Endothelial cell of hepatic sinusoid (primary cell): ENCODE results near the gene CYP19A1.

ENCODE experiments used
- in situ Hi-C: cut with HindIII; loops from 2 replicates; pipeline ENCODE4 v1.10.0; 2017; ENCODE audit warnings: low sequenced_read_pairs

Gene CYP19A1

DNA sequence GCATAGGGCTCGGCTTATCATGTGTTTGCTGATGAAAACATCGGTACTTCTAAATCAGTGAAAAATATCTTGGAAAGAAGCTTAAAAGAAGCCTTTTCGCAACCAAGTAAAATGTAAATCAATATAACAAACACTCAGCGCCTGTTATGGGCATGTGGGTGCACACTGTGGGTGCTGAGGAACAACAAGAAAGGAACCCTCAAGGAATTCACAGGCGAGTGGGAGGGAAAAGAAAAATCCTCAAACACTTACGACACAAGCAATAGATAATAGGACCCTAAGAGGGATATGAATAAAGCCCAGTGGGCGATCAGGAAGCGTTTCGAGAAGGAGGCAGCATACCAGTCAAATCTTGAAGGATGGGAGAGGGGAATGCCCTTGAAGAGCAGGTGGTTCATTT, 25.0 kb upstream of the CYP19A1 start:
- in situ Hi-C loops = no loop called here

GRCh38 chr15:51359981-51360380, 21.6 kb upstream of the CYP19A1 start:
- in situ Hi-C loops = no loop called here

DNA sequence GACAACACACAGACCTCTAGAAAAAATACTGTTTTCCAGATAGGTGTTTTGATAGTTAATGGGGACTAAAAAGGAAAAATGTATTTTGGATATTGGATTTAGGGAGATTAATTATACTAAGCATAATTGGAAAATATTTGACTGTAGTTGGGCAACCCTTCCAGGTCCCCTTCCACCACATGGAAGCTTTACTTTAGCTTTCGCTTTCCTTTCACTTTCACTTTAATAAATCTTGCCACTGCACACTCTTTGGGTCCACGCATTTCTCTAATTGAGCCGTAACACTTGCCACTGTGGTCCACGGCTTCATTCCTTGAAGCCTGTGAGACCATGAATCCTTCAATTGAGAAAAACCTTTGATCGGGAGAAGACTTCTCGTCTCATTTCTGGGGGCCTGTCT, 18.6 kb upstream of the CYP19A1 start:
- in situ Hi-C loops = no loop called here

- in situ Hi-C loops = no loop called here
These were observed 17.8 kb upstream of the CYP19A1 start for GRCh38 chr15:51356147-51356546.

DNA sequence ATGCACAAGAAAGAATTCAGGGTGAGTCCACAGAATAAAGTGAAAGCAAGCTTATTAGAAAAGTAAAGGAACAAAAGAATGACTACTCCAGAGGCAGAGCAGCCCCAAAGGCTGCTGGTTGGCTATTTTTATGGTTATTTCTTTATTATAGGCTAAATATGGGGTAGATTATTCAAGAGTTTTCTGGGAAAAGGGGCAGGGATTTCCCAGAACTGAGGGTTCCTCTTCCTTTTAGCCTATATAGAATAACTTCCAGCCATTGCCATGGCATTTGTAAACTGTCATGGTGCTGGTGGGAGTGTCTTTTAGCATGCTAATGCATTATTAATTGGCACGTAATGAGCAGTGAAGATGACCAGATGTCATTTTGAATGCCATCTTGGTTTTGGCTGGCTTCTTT, 16.7 kb upstream of the CYP19A1 start:
- in situ Hi-C loops = no loop called here

- in situ Hi-C loops = no loop called here
These were observed 15.6 kb upstream of the CYP19A1 start for GRCh38 chr15:51353976-51354375.

DNA sequence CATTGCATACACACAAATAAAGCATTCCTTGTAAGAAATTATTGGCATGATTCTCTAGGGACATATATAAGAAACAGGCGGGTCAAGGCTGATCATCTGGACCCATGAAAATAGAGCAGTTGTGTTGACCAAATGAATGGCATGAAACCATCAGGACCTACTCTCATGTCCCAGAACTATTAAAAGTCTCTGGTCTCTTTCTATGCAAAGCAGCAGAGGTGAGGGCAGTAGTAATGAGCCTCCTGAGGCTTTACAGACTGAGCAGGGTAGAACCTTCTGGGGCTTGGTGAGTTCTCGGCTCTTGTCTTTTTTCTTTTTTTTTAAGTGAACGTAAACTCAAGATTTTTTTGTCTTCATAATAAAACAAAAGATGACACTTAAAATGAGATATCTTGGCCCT, 12.3 kb upstream of the CYP19A1 start:
- in situ Hi-C loops = no loop called here

GRCh38 chr15:51349156-51349844, 10.9 kb upstream of the CYP19A1 start:
- in situ Hi-C loops = no loop called here

GRCh38 chr15:51348688-51349087, 10.3 kb upstream of the CYP19A1 start:
- in situ Hi-C loops = no loop called here

DNA sequence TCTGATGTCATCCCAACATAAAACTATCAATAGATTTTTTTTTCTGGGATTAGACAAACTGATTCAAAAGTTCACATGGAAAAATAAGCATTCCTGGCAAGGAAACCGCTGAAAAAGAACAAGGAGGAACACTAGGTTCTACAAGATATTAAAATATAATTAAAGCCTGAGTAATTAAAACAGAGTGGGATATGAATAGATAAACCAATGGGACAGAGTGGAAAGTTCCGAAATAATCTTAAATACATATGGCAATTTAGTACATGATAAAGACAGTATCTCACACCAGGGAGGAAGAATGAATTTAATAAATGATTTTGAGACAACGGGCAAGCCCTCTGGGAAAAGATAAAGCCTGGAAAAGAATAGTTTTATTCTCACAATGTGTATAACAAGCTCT, 7.7 kb upstream of the CYP19A1 start:
- in situ Hi-C loops = no loop called here

- in situ Hi-C loops = no loop called here
These were observed 5.1 kb upstream of the CYP19A1 start for GRCh38 chr15:51343466-51343865.

DNA sequence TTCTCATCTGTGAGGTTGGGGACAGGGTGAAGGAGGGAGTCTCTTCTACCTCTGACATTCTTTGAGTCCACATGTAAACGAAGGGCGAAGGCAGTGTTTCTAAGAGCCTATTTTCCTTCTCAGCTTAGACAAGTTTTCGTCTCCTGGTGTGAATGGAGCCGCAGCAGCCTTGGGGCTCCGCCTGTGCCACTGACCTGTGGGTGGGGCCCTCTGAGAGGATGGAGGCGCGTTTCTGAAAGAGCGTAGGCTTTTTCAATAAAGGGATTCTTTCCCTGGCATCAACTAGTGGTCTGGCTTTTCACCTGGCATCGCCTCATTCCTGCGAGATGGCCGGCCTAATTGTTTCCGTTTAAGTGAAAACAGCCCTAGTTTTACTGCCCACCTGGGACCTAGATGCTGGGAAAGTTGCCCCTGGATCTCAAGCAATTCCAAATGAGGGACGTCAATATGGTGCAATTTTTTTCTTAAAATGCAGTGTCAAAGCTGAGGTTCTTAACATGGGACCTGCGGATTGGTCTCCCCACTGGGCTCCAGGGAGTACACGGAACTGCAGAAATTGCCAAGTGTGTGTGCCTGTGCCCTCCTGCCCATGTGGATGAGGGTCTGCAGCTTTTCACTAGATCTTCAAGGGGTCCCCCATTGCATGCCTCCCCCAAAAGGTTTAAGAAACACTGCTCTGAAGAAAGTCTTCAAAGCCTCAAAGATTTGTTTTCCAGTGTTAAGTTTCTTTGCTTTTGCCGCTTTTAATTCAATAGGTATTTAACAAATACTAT, 4.0 kb upstream of the CYP19A1 start:
- in situ Hi-C loops = no loop called here

DNA sequence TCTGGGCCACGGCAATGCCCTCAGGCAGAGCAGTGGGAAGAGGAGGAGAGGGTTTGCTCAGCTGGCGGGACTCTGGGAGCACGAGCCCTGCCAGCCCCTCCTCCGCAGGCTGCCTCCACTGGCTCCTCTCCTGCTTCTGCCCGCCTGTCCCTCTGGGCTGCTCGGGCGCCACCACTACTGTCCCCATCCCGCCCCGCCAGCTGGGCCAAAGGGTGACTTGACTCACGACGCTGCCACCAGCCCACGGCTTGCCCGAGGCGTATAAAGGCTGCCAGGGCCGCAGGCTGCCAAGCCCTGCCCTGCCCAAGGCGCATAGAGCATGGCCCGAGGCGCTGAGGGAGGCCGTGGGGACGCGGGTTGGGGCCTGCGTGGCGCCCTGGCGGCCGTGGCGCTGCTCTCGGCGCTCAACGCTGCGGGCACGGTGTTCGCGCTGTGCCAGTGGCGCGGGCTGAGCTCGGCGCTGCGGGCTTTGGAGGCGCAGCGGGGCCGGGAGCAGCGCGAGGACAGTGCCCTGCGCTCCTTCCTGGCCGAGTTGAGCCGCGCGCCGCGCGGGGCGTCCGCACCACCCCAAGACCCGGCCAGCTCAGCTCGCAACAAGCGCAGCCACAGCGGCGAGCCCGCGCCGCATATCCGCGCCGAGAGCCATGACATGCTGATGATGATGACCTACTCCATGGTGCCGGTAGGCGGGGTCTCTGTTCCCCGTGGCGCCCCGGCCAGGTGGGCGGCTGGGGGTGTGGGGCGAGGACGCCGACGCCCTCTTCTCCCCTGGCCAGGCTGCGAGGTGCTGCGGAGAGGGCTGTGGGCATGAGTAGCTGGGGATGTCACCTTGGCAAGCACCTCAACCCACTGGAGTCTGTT, 3.2 kb upstream of the CYP19A1 start, which contains the start of gene GLDN:
Gene GLDN, plus strand, starts transcription at position 290 of the 861 bp plus-strand sequence. Its CDS starts 30 bp downstream, at position 320.
- in situ Hi-C loops = no loop called here

DNA sequence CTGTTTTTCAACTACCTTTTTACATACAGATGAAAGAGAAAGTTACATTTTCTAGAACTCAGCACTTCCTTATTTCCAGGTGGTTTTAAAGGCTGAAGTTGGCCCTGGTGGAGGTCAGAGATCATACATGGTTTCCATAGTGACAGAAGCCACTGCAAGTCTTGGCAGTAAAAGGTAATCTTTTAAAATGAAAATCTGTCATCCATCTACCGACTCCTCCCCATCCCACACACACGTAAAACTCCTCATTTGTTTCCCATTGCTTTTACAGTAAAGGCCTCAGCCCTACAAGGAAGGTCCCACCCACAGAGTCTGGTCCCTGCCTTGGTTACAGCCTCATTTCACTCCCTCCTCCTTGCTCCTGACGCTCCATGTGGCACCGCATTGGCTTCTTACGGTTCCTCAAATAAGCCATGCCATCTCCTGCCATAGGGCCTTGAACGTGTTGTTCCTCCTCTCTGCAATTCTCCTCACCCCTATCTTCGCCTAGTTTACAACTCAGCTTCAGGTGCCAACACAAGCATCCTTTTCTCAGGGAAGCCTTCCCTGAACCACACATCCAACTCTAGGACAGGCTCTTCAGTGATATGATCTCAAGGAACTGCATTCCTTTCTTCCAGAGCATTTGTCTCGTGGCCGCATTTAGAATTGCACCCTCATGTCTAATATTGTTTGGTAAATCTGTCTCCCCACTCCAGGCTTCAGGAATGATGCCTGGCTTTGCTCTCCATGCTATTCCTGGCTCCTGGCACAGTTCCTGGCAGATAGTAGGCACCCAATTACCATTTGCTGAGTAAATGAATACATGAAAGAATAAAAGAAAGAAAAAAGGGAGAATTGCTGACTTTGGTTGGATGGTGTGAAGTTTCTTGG, 2.6 kb downstream of the CYP19A1 start:
- in situ Hi-C loops = no loop called here

GRCh38 chr15:51335087-51335486, 3.3 kb downstream of the CYP19A1 start:
- in situ Hi-C loops = no loop called here

DNA sequence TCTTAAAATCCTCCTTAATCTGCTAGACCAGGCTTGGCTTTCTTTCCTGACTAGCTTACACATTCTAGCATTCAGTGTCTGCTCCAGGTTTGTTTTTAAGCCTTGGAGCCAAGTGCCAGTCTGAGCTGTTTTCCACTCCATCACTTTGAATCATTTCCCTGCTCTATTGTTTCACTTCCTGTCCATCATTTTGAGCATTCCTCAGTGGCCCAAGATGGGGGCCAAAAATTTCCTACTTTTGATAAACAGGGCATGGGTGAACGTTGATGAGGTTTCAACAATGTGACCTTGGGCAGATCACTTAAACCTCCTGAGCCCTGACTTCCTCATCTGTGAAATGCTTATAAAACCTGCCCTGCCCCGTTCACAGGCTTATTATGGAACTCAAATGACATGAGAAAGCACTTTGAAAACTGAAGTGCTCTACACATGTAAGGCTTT, 4.4 kb downstream of the CYP19A1 start:
- in situ Hi-C loops = no loop called here

DNA sequence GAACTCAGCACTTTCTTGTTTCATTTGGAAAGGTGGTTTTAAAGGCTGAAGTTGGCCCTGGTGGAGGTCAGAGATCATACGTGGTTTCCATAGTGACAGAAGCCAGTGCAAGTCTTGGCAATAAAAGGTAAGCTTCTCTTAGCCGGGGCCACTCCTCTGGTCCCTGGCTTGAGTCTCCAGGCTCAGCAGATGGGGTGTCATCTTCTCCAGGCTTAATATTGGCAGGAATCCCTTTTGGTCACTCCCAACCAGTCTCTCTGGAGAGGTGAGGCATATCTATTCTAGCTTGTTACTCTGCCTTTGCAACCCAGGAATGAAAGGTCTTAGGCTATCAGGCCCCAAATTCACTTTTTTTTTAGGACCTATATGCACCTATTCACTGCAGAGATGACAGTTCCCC, 4.8 kb downstream of the CYP19A1 start:
- in situ Hi-C loops = no loop called here

DNA sequence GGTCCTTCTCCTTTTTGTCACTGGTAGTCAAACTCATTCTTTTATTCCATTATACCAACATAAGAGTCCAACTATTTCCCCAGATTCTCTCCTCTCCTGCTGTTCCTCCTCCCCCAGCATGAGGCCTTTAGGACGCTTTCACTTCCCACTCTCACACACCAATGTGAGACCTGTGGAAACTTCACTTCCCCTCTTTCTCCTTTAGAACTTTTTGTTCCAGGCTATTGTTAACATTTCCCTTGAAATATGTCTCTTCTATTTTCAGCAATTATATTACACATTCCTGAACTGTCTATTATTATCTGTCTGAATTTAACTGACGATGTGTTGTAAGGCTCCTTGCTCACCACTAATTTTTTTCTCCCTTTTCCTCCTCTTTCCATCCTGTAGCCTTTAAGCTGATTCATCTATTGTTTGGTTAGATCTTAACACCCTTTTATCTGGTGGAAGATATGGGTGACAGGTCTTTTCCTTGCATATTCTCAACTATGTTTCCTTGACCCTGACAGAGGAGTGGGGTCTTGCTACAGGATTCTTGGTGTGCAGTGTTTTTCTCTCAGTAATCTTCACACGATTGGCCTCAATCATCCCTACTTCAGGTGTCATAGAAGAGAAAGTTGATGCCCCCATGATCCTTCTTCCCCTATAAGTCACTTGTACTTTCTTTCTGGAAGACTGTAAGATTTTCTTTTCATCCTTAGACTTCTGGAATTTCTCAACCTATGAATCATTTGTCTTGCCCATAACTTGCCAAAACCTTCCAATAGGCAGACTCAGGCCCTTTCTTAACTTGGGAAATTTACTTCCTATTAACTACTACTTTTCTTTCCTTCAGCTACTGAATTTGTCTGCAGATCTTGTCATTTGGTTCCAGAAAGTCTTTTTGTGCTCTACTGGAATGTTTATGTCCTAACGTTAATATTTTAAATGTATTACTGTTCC, 5.9 kb downstream of the CYP19A1 start:
- in situ Hi-C loops = no loop called here

DNA sequence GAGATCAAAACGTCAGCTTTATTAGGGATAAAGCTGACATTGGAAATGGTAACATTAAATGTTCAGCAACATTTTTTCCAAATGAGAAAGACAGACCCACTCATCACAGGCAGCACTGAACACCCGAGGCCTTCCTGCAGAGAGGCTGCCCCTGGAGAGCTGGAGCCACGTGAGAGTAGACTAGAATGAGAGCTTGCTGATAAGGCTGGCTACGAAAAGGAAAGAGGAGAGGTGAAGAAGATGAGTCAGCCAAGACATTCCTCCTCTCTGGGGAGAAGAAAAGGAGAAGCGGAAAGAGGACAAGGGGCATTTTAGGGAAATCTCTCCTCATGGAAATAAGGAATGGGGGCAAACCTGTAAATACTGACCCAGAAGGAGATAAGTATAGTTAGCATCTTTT, 7.3 kb downstream of the CYP19A1 start:
- in situ Hi-C loops = no loop called here
